Measurements from ENCODE around the gene NTSR1.

GRCh38 chr20:62723351-62723750, 14.7 kb downstream of the NTSR1 start:
- TF ChIP-seq CTCF (conservative IDR thresholded peaks at IDR 0.05) = no peak
- no peak for TF ChIP-seq EZH2 (IDR thresholded peaks at IDR 0.05; ENCODE audit: low read depth)

Data from PC-9 (cell line).